ENCODE data around the gene FOXJ3.

Gene FOXJ3

GRCh38 chr1:42333662-42334239, 1.3 kb downstream of the FOXJ3 start:
- no peak for DNase-seq

DNA sequence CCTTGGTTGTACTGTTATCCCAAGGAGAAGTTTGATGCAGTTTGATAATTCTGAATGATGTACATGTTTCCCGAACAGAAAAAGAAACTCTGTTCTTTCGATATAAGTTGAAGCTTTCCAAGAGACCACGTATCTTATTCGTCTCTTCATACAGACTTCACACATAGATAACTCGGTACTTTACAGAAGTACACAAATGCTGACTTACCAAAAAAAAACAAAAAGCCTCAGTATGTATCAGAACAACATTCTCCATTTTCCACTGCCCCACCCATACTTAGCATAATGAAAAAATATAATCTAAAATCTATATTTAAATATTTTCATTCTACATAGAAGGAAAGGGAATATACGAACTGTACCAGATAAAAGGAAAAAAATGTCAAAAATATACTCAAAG, 2.2 kb downstream of the FOXJ3 start:
- DNase-seq = no peak

DNA sequence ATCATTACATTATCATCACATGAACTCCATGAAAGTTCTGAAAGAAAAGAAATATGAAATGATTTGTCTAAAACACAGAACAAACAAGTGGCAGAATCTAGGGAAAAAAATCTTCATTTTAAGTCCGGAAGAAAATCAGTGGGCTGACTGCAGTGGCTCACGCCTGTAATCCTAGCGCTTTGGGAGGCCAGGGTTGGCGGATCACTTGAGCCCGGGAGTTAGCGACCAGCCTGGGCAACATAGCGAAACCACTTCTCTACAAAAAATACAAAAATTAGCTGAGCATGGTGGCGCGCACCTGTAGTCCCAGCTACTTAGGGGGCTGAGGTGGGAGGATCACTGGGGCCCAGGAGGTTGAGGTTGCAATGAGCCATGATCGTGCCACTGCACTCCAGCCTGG, 4.8 kb downstream of the FOXJ3 start:
- no peak for DNase-seq

DNA sequence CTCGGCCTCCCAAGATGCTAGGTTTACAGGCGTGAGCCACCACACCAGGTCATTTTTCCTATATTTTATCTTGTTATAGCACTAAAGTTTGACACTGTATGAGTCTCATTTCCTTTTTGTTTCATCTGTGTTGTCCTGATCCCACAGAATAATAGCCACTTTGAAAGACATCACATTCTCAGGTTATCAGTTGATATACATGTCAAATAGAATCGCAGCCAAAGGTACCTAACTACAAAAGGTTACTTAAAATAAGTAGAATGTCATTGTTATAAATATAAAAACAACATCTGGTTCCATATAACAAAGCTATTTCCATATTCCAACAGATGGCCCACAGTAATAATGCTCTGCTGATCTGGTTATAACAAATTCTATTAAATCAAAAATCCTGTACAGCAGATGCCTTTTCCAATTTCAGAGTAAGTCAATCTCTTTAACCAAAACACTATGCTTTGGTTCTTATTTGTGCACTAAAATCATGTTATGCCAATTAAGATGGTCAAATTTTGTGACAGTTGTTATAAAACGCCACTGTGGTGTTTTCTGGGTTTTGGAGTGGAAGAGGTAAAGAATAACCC, 6.0 kb downstream of the FOXJ3 start:
- DNase-seq = no peak

- no peak for DNase-seq
These were observed 6.9 kb downstream of the FOXJ3 start for GRCh38 chr1:42328047-42328625.

DNA sequence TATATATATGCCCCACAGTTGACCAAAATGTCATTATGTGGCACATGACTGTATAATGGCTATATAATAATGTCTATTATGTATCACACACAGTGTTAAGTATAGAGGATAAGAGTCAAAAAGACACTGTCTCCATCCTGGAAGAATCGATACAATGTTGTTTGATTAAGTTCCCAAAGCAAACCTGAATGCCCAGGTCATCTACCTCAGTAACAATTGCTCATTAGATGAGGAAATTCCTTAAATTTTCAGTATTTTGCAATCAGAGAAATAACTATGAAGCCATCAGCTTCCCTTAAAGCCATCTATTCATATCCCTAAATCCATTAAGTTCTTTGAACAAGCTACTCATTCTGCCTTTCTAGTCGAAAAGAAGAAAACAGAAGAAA, 10.0 kb downstream of the FOXJ3 start:
- no peak for DNase-seq

DNA sequence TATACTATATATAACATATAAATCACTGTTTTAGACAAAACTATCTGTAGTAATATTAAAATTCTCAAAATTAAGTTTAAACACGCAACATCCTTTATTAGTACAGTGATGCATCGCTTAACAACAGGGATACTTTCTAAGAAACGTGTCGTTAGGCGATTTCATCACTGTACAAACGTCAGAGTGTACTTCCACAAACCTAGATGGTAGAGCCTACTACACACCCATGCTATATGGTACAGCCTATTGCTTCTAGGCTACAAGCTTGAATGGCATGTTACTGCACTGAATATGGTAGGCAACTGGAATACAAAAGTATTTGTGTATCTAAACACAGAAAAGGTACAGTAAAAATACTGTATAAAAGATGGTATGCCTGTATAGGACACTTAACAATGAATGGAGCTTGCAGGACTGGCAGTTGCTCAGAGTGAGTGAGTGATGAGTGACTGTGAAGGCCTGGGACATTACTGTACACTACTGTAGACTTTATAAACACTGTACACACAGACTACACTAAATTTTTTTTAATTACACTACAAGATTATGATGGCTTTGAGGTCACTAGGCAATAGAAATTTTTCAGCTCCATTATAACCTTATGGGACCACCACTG, 10.5 kb downstream of the FOXJ3 start:
- DNase-seq = no peak

- no peak for DNase-seq
These were observed 11.5 kb downstream of the FOXJ3 start for GRCh38 chr1:42323551-42323950.

GRCh38 chr1:42322577-42322976, 12.5 kb downstream of the FOXJ3 start:
- no peak for DNase-seq

GRCh38 chr1:42321731-42322130, 13.3 kb downstream of the FOXJ3 start:
- no peak for DNase-seq

DNA sequence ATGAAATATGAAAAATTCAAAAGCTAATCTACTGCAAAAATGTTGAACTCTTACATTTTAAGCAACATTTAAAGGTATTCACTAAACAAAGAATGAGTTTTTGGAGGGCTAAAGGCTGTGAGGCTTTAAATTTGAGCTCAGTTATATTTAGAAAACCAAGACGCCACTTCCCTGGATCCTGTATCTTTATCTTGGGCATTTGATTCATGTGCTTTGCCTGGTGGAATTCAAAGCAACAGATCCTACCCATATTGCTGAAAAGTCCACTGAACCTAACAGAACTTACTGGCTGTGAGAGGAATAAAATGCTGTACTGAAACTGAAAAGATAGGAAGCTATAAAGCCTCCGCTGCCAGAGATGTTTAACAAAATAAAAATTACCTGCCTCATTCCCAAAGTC, 14.3 kb downstream of the FOXJ3 start:
- DNase-seq = no peak

- DNase-seq = no peak
These were observed 15.1 kb downstream of the FOXJ3 start for GRCh38 chr1:42319871-42320484.

GRCh38 chr1:42319128-42319851, 15.7 kb downstream of the FOXJ3 start:
- DNase-seq = no peak

- DNase-seq = no peak
These were observed 16.4 kb downstream of the FOXJ3 start for GRCh38 chr1:42318601-42319000.

- DNase-seq = no peak
These were observed 17.7 kb downstream of the FOXJ3 start for GRCh38 chr1:42317308-42317707.

GRCh38 chr1:42316292-42316691, 18.7 kb downstream of the FOXJ3 start:
- DNase-seq = no peak

- no peak for DNase-seq
These were observed 19.5 kb downstream of the FOXJ3 start for GRCh38 chr1:42315500-42315899.

GRCh38 chr1:42313970-42314369, 21.1 kb downstream of the FOXJ3 start:
- DNase-seq = no peak

- DNase-seq = no peak
These were observed 22.3 kb downstream of the FOXJ3 start for GRCh38 chr1:42312576-42313212.

DNA sequence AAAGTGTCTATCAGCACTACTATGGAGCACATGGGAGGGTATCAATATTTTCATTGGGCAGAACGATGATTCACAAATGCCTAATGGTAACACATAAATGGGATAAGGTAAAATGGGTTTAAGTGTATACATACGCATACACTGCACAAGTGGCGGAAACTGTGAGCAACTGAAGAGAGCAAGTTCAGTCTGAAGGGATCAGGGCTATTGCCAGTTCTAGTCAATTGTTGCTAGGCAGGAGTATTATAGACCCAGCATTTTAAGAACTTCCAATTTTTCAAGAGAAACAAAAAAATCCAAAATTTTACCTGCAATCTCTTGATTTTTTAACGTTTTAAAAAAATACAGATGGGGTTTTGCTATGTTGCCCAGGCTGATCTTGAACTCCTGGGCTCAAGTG, 23.1 kb downstream of the FOXJ3 start:
- no peak for DNase-seq

- DNase-seq = no peak
These were observed 23.9 kb downstream of the FOXJ3 start for GRCh38 chr1:42311138-42311537.

GRCh38 chr1:42306977-42307376, 28.1 kb downstream of the FOXJ3 start:
- DNase-seq = no peak

DNA sequence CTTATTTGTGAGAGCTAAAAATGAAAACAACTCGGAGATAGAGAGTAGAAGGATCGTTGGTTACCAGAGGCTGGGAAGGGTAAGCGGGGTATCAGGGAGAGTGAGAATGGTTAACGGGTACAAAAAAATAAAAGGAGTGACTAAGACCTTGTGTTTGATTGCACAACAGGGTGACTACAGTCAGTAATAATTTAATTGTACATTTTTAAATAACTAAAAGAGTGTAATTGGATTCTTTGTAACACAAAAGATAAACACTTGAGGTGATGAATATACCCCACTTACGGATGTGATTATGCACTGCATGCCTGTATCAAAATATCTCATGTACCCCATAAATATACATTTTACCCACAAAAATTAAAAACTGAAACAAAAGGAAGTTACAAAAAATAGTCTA, 29.4 kb downstream of the FOXJ3 start:
- no peak for DNase-seq

All from activated CD4-positive, CD25-positive, alpha-beta regulatory T cell (primary cell).